Parathyroid adenoma (tissue), 2 donors: ENCODE results near the gene NTN1.

Experiments
- H2AFZ ChIP-seq: fragments of 300-600 bp; sonication (generic); one replicate; pipeline ENCODE4 v1.7.0; 2017; ENCODE audit warnings: antibody characterized with exemption, mild to moderate bottlenecking
- H3K27ac ChIP-seq: fragments of 300-600 bp; sonication (generic); one replicate; pipeline ENCODE4 v1.7.0; 2017
- H3K27me3 ChIP-seq: fragments of 300-600 bp; sonication (generic); one replicate; pipeline ENCODE4 v1.7.0; 2017; ENCODE audit warnings: low read length; ENCODE audit not compliant: control insufficient read depth, insufficient read depth
- H3K36me3 ChIP-seq: fragments of 300-600 bp; sonication (generic); one replicate; pipeline ENCODE4 v1.7.0; 2017; ENCODE audit warnings: low read length; ENCODE audit not compliant: control insufficient read depth, insufficient read depth
- H3K4me1 ChIP-seq: fragments of 300-600 bp; sonication (generic); one replicate; pipeline ENCODE4 v1.7.0; 2017; ENCODE audit warnings: control low read depth
- H3K4me2 ChIP-seq: fragments of 300-600 bp; sonication (generic); one replicate; pipeline ENCODE4 v1.7.0; 2017; ENCODE audit warnings: low read length
- H3K4me3 ChIP-seq: fragments of 300-600 bp; sonication (generic); one replicate; pipeline ENCODE4 v1.7.0; 2017; ENCODE audit warnings: low read depth, low read length
- H3K79me2 ChIP-seq: fragments of 300-600 bp; sonication (generic); one replicate; pipeline ENCODE4 v1.7.0; 2017; ENCODE audit warnings: control low read depth
- H3K9ac ChIP-seq: fragments of 300-600 bp; sonication (generic); one replicate; pipeline ENCODE4 v1.7.0; 2017; ENCODE audit warnings: mild to moderate bottlenecking
- H3K9me3 ChIP-seq: fragments of 300-600 bp; sonication (generic); one replicate; pipeline ENCODE4 v1.7.0; 2017; ENCODE audit warnings: low read length; ENCODE audit not compliant: control insufficient read depth
- CTCF ChIP-seq: fragments of 300-600 bp; sonication (generic); IDR thresholded peaks from one replicate; pipeline ENCODE4 v1.7.0; 2017; ENCODE audit warnings: antibody characterized with exemption, mild to moderate bottlenecking
- donor health status: primary hyperparathyroidism.

The NTN1 gene

GRCh38 chr17:9236286-9237052, 215.2 kb downstream of the NTN1 start:
- no peak for TF ChIP-seq CTCF
- H2AFZ ChIP-seq: no peak overlapping the region
- H3K9me3 ChIP-seq: no peaks in the 10 kb centered on the region
- no peak overlapping the region for H3K4me2 ChIP-seq
- no peak overlapping the region for H3K27ac ChIP-seq
- H3K4me1 ChIP-seq: peaks cover 7% of the 10 kb centered on the region
- H3K9ac ChIP-seq: no peak overlapping the region
- no peaks in the 10 kb centered on the region for H3K27me3 ChIP-seq
- no peaks in the 10 kb centered on the region for H3K36me3 ChIP-seq
- H3K79me2 ChIP-seq: no peaks in the 10 kb centered on the region
- H3K4me3 ChIP-seq: no peak overlapping the region

- no peaks in the 10 kb centered on the region for H3K79me2 ChIP-seq
- H3K27me3 ChIP-seq: no peaks in the 10 kb centered on the region
- no peak for TF ChIP-seq CTCF
- H3K4me1 ChIP-seq: peaks cover 7% of the 10 kb centered on the region
- no peak overlapping the region for H3K9ac ChIP-seq
- no peak overlapping the region for H3K27ac ChIP-seq
- H3K4me2 ChIP-seq: no peak overlapping the region
- no peak overlapping the region for H3K4me3 ChIP-seq
- no peak overlapping the region for H2AFZ ChIP-seq
- H3K9me3 ChIP-seq: no peaks in the 10 kb centered on the region
- H3K36me3 ChIP-seq: no peaks in the 10 kb centered on the region
Observed at GRCh38 chr17:9237053-9237410, 215.7 kb downstream of the NTN1 start.

- no peaks in the 10 kb centered on the region for H3K79me2 ChIP-seq
- no peak overlapping the region for H2AFZ ChIP-seq
- no peak overlapping the region for H3K9ac ChIP-seq
- no peak overlapping the region for H3K4me3 ChIP-seq
- H3K4me1 ChIP-seq: peaks cover 7% of the 10 kb centered on the region
- no peak overlapping the region for H3K4me2 ChIP-seq
- no peak overlapping the region for H3K27ac ChIP-seq
- H3K9me3 ChIP-seq: no peaks in the 10 kb centered on the region
- no peaks in the 10 kb centered on the region for H3K36me3 ChIP-seq
- no peak for TF ChIP-seq CTCF
- H3K27me3 ChIP-seq: no peaks in the 10 kb centered on the region
Observed at GRCh38 chr17:9237661-9238301, 216.5 kb downstream of the NTN1 start.

- no peak overlapping the region for H2AFZ ChIP-seq
- H3K9me3 ChIP-seq: no peaks in the 10 kb centered on the region
- peaks cover 7% of the 10 kb centered on the region for H3K4me1 ChIP-seq
- no peaks in the 10 kb centered on the region for H3K27me3 ChIP-seq
- no peak overlapping the region for H3K4me3 ChIP-seq
- TF ChIP-seq CTCF: no peak
- no peak overlapping the region for H3K4me2 ChIP-seq
- H3K9ac ChIP-seq: no peak overlapping the region
- no peak overlapping the region for H3K27ac ChIP-seq
- H3K36me3 ChIP-seq: no peaks in the 10 kb centered on the region
- no peaks in the 10 kb centered on the region for H3K79me2 ChIP-seq
Observed at GRCh38 chr17:9238340-9239245, 217.3 kb downstream of the NTN1 start.
